ENCODE data around the gene DDX60.

The DDX60 gene

DNA sequence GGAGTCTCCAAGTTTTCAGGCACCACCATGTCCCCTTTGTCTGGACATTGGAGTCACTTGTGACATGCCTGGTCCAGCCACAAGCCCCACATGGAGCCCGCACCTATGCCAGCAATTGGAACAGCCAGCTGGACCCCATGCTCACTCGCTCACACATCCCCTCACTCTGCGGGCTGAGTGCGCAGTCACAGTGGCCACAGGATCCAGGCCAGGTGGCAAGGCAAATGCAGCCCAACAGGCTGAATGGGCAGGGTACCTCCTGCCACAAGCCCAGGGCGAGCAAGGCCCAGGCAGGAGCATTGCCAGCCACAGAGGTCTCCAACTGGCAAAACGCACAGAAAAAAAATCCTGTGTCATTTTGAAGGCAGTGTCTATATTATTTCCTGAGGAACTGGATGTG is 144.2 kb downstream of the DDX60 start:
- no peaks in the 10 kb centered on the region for H3K4me1 ChIP-seq (ENCODE audit: control insufficient read depth, insufficient read depth, low read length)
- no peaks in the 10 kb centered on the region for H3K27me3 ChIP-seq (ENCODE audit: control insufficient read depth in 1 of 2, insufficient read depth in 2 of 2, low read length in 2 of 2)
- H3K9ac ChIP-seq (ENCODE audit: low read length in 2 of 2), result no peak overlapping the region
- no peaks in the 10 kb centered on the region for H3K9me3 ChIP-seq (ENCODE audit: control insufficient read depth in 2 of 2, low read length in 2 of 2)
- no peak overlapping the region for H3K27ac ChIP-seq (ENCODE audit: low read length)
- H3K36me3 ChIP-seq (ENCODE audit: control insufficient read depth in 2 of 2, insufficient read depth in 2 of 2, low read length in 2 of 2), result no peaks in the 10 kb centered on the region
- H3K4me3 ChIP-seq (ENCODE audit: low read length in 2 of 2), result no peak overlapping the region

DNA sequence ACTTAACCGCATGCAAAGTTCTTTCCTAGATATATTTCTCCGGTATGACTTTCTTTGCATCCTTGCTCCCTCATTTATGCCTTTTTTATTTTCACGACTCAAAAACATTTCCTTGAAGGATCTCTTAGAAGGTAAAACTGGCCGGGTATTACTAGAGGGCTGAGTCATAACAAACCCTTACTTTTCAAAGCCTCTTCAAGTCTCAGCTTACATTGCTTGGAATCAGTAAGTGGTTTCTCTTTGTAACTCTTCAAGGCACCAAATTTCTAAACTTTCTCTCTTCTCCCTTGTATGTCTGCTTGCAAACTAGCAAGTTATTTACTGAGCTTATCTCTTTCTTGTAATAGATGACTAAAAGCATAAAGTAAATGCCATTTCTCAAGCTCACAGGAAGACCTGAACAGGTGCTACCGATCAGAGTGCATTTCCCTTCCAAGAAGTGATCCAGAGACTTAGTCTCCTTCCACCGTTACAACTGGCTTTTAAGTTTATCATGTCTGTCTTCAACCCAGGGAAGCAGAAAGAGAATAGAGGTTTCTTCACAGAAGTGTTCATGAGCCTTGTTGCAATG is 150.8 kb downstream of the DDX60 start:
- H3K36me3 ChIP-seq (ENCODE audit: control insufficient read depth in 2 of 2, insufficient read depth in 2 of 2, low read length in 2 of 2), result no peaks in the 10 kb centered on the region
- no peak overlapping the region for H3K4me3 ChIP-seq (ENCODE audit: low read length in 2 of 2)
- no peaks in the 10 kb centered on the region for H3K9me3 ChIP-seq (ENCODE audit: control insufficient read depth in 2 of 2, low read length in 2 of 2)
- H3K4me1 ChIP-seq (ENCODE audit: control insufficient read depth, insufficient read depth, low read length), result no peaks in the 10 kb centered on the region
- no peaks in the 10 kb centered on the region for H3K27me3 ChIP-seq (ENCODE audit: control insufficient read depth in 1 of 2, insufficient read depth in 2 of 2, low read length in 2 of 2)
- no peak overlapping the region for H3K27ac ChIP-seq (ENCODE audit: low read length)
- no peak overlapping the region for H3K9ac ChIP-seq (ENCODE audit: low read length in 2 of 2)
